Measurements from ENCODE around the gene PHACTR2. TPM values are rescaled to one million over a fixed set of nuclear protein-coding genes. Genes with fewer than 3 reads are reported as not detected.
"Not testable (repeated sequence)": the region's sequence is repeated elsewhere in the genome, so short reads cannot be mapped to it uniquely, and the experiment has no call there.

Gene PHACTR2
- 28.1 TPM for polyA plus RNA-seq
- long read RNA-seq, donor 1, partial matches to known transcripts, result 17 of 17 reads
- long read RNA-seq, donor 1, other reads (novel, unspliced or antisense), result 0 of 17 reads
- long read RNA-seq, donor 2, full-length matches to known transcripts, result 3 of 3 reads
- long read RNA-seq, donor 2, partial matches to known transcripts, result 0 of 3 reads
- long read RNA-seq, donor 2, other reads (novel, unspliced or antisense), result 0 of 3 reads
- long read RNA-seq, donor 3, full-length matches to known transcripts, result 5 of 5 reads
- long read RNA-seq, donor 3, partial matches to known transcripts, result 0 of 5 reads
- long read RNA-seq, donor 3, other reads (novel, unspliced or antisense), result 0 of 5 reads
- long read RNA-seq, donor 4, result 0 reads
- long read RNA-seq, donor 5, full-length matches to known transcripts, result 6 of 6 reads
- long read RNA-seq, donor 5, partial matches to known transcripts, result 0 of 6 reads
- long read RNA-seq, donor 5, other reads (novel, unspliced or antisense), result 0 of 6 reads
- long read RNA-seq, donor 6, full-length matches to known transcripts, result 7 of 12 reads
- long read RNA-seq, donor 6, partial matches to known transcripts, result 5 of 12 reads
- long read RNA-seq, donor 6, other reads (novel, unspliced or antisense), result 0 of 12 reads
- long read RNA-seq, donor 7, partial matches to known transcripts, result 0 of 1 reads
- long read RNA-seq, donor 7, other reads (novel, unspliced or antisense), result 0 of 1 reads
- long read RNA-seq, donor 8, partial matches to known transcripts, result 0 of 4 reads
- long read RNA-seq, donor 8, other reads (novel, unspliced or antisense), result 0 of 4 reads
- long read RNA-seq, donor 9, partial matches to known transcripts, result 0 of 4 reads
- long read RNA-seq, donor 9, other reads (novel, unspliced or antisense), result 0 of 4 reads
- long read RNA-seq, donor 10, full-length matches to known transcripts, result 7 of 7 reads
- long read RNA-seq, donor 10, partial matches to known transcripts, result 0 of 7 reads
- long read RNA-seq, donor 10, other reads (novel, unspliced or antisense), result 0 of 7 reads
- long read RNA-seq, donor 11, full-length matches to known transcripts, result 4 of 4 reads
- long read RNA-seq, donor 11, partial matches to known transcripts, result 0 of 4 reads
- long read RNA-seq, donor 11, other reads (novel, unspliced or antisense), result 0 of 4 reads

GRCh38 chr6:143677891-143678791 lies at the start of gene PHACTR2:
TSS of gene PHACTR2 (plus strand) at chr6:143677965. CDS start at chr6:143678164, 199 bp downstream.
- Histone ChIP-seq H3K4me3 (ENCODE audit: low read length) (peak within 1 kb of the TSS; percentile 69), H3K36me3 (ENCODE audit: control insufficient read depth, insufficient read depth, low read length) (no peaks in the 10 kb centered on the region), H3K9me3 (ENCODE audit: control insufficient read depth, low read depth, low read length) (no peaks in the 10 kb centered on the region), H3K27ac (ENCODE audit: low read length) (peak within 1 kb of the TSS; percentile 67), H3K27me3 (ENCODE audit: control insufficient read depth, insufficient read depth, low read length) (no peaks in the 10 kb centered on the region), H3K4me1 (ENCODE audit: control insufficient read depth, insufficient read depth, low read length) (peaks cover 14% of the 10 kb centered on the region)
- DNase-seq, result peak; percentile 58 to 77
- no CpG with 5 or more reads among the region's 69 CpGs for WGBS (ENCODE audit: insufficient coverage, low lambda C conversion rate)

DNA sequence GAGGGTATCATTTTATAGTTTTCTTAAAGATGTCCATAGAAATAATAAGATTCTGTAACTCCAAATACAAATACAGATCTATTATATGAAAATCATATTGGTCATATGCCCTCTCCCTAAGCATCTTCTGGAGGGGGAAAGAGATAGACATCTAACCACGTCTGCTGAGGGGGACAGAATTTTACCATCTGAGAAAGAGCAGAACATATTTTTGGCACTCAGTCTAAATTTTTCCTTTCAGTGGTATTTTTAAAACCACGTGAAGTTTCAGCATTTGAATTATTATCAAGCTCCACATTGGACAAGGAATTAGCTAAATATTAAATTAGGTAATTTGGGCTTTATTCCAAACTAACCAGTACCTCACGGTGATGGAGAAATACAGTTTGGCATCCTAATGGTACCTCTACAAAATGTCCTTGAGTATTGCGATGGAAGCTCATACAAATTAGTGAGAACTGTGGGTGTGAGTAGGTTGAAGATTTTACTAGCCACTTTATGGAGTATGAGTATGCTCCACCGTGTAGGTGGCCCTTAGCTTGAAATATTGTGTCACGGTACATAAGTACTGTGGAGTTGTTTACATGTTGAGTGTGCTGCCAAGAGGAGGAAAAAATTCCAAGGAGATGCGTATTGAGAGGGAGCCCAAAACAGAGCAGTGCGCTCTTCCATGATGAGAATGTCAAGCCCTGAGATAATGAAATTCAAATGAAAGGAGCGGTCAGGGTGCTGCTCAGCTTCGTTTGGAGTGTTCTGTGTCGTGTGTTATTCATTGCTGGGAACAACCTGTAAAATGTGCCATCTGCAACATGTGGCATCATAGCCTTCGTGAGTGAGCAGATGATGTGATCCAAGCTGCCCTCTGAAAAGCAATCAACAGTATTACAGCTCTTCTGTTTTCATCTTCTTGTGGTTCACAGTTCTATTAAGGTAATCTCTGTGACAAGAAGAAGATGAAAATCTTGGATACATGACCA lies 48.4 kb upstream of the PHACTR2 start:
- no peak overlapping the region for H3K27ac ChIP-seq (ENCODE audit: low read length)
- peak in 1 of 2 donors; percentile 21 for DNase-seq
- no peaks in the 10 kb centered on the region for H3K27me3 ChIP-seq (ENCODE audit: control insufficient read depth, insufficient read depth, low read length)
- 88% methylated on average over 3 of the region's 12 CpGs for WGBS (ENCODE audit: insufficient coverage, low lambda C conversion rate)
- H3K36me3 ChIP-seq (ENCODE audit: control insufficient read depth, insufficient read depth, low read length), result no peaks in the 10 kb centered on the region
- no peak overlapping the region for H3K4me3 ChIP-seq (ENCODE audit: low read length)
- H3K4me1 ChIP-seq (ENCODE audit: control insufficient read depth, insufficient read depth, low read length), result no peaks in the 10 kb centered on the region
- no peaks in the 10 kb centered on the region for H3K9me3 ChIP-seq (ENCODE audit: control insufficient read depth, low read depth, low read length)

GRCh38 chr6:143631196-143631595 lies 46.6 kb upstream of the PHACTR2 start:
- H3K27ac ChIP-seq (ENCODE audit: low read length); H3K27me3 ChIP-seq (ENCODE audit: control insufficient read depth, insufficient read depth, low read length); DNase-seq; H3K4me1 ChIP-seq (ENCODE audit: control insufficient read depth, insufficient read depth, low read length); H3K36me3 ChIP-seq (ENCODE audit: control insufficient read depth, insufficient read depth, low read length); H3K4me3 ChIP-seq (ENCODE audit: low read length); H3K9me3 ChIP-seq (ENCODE audit: control insufficient read depth, low read depth, low read length): not testable (repeated sequence)
- WGBS (ENCODE audit: insufficient coverage, low lambda C conversion rate), result no CpG with 5 or more reads among the region's 4 CpGs

- DNase-seq, result no peak
- Histone ChIP-seq H3K27ac (ENCODE audit: low read length) (no peak overlapping the region), H3K4me1 (ENCODE audit: control insufficient read depth, insufficient read depth, low read length) (no peaks in the 10 kb centered on the region), H3K36me3 (ENCODE audit: control insufficient read depth, insufficient read depth, low read length) (no peaks in the 10 kb centered on the region), H3K27me3 (ENCODE audit: control insufficient read depth, insufficient read depth, low read length) (no peaks in the 10 kb centered on the region), H3K9me3 (ENCODE audit: control insufficient read depth, low read depth, low read length) (no peaks in the 10 kb centered on the region), H3K4me3 (ENCODE audit: low read length) (no peak overlapping the region)
- WGBS (ENCODE audit: insufficient coverage, low lambda C conversion rate), result 100% methylated on average over 1 of the region's 4 CpGs
Observed at GRCh38 chr6:143632894-143633293, 44.9 kb upstream of the PHACTR2 start.

DNA sequence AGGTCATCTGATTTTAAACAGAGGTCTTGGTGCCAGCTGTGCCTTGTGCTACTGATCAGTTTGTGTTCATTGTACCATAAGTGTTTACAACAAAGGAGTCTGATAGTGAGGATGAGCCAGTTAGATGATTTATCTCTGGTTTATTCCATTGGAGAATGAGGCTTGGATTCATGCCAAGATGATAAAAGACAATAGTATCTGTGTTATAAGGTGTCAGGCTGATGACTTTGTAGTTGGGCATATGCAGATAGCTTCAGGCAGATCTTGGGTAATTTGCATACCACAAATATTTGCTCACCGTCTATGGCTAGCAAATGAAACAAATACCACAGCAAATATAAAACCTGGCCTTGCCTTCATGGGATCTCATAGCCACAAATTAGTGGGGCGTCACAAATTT lies 43.3 kb upstream of the PHACTR2 start:
- H3K9me3 ChIP-seq (ENCODE audit: control insufficient read depth, low read depth, low read length), result no peaks in the 10 kb centered on the region
- no peak overlapping the region for H3K27ac ChIP-seq (ENCODE audit: low read length)
- no peak for DNase-seq
- no peak overlapping the region for H3K4me3 ChIP-seq (ENCODE audit: low read length)
- WGBS (ENCODE audit: insufficient coverage, low lambda C conversion rate), result 80% methylated on average over 1 of the region's 2 CpGs
- no peaks in the 10 kb centered on the region for H3K4me1 ChIP-seq (ENCODE audit: control insufficient read depth, insufficient read depth, low read length)
- no peaks in the 10 kb centered on the region for H3K27me3 ChIP-seq (ENCODE audit: control insufficient read depth, insufficient read depth, low read length)
- no peaks in the 10 kb centered on the region for H3K36me3 ChIP-seq (ENCODE audit: control insufficient read depth, insufficient read depth, low read length)

GRCh38 chr6:143637691-143638090 lies 40.1 kb upstream of the PHACTR2 start:
- WGBS (ENCODE audit: insufficient coverage, low lambda C conversion rate), result no CpG with 5 or more reads among the region's 3 CpGs
- H3K4me3 ChIP-seq (ENCODE audit: low read length), result no peak overlapping the region
- no peak for DNase-seq

DNA sequence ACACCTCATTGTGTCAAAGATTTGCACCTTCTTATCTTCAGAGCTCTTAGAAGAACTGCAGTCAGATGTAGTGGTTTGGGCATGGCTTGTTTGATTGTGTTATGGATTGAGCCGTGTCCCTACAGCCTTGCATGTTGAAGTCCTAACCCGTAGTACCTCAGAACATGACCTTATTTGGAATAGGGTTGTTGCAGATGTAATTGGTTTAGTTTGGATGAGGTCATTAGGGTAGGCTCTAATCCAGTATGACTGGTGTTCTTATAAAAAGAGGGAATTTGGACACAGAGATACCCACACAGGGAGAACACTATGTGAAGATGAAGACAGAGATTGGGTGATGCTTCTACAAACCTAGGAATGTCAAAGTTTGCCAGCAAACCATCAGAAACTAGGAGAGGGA lies 35.4 kb upstream of the PHACTR2 start:
- no CpG with 5 or more reads among the region's 2 CpGs for WGBS (ENCODE audit: insufficient coverage, low lambda C conversion rate)
- no peaks in the 10 kb centered on the region for H3K36me3 ChIP-seq (ENCODE audit: control insufficient read depth, insufficient read depth, low read length)
- no peak overlapping the region for H3K4me3 ChIP-seq (ENCODE audit: low read length)
- H3K4me1 ChIP-seq (ENCODE audit: control insufficient read depth, insufficient read depth, low read length), result no peaks in the 10 kb centered on the region
- H3K9me3 ChIP-seq (ENCODE audit: control insufficient read depth, low read depth, low read length), result no peaks in the 10 kb centered on the region
- H3K27ac ChIP-seq (ENCODE audit: low read length), result no peak overlapping the region
- H3K27me3 ChIP-seq (ENCODE audit: control insufficient read depth, insufficient read depth, low read length), result no peaks in the 10 kb centered on the region
- no peak for DNase-seq

More at GRCh38 chr6:143637691-143638090, 40.1 kb upstream of the PHACTR2 start:
- Histone ChIP-seq H3K9me3 (ENCODE audit: control insufficient read depth, low read depth, low read length) (no peaks in the 10 kb centered on the region), H3K36me3 (ENCODE audit: control insufficient read depth, insufficient read depth, low read length) (no peaks in the 10 kb centered on the region), H3K4me1 (ENCODE audit: control insufficient read depth, insufficient read depth, low read length) (no peaks in the 10 kb centered on the region), H3K27me3 (ENCODE audit: control insufficient read depth, insufficient read depth, low read length) (no peaks in the 10 kb centered on the region), H3K27ac (ENCODE audit: low read length) (no peak overlapping the region)

DNA sequence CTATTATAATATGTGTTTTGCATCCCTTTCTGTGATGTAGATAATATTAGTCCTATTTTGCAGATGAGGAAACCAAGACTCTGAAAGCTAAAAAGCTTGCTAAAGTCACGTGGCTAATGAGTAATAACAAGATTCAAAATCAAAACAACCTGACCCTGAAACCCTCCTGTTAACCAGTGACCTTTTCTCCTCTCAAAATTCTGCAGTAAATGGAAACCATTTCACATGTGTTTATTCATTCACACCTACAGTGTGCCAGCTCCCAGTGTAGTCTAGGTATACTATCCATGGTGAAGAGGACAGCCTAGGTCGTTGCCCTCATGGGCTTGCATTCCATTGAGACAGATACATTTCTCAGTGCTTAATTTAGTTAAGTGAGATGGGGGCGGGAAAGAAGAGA lies 30.6 kb upstream of the PHACTR2 start:
- Histone ChIP-seq H3K9me3 (ENCODE audit: control insufficient read depth, low read depth, low read length) (no peaks in the 10 kb centered on the region), H3K4me1 (ENCODE audit: control insufficient read depth, insufficient read depth, low read length) (peaks cover under 1% of the 10 kb centered on the region), H3K4me3 (ENCODE audit: low read length) (no peak overlapping the region), H3K27me3 (ENCODE audit: control insufficient read depth, insufficient read depth, low read length) (no peaks in the 10 kb centered on the region), H3K36me3 (ENCODE audit: control insufficient read depth, insufficient read depth, low read length) (no peaks in the 10 kb centered on the region), H3K27ac (ENCODE audit: low read length) (no peak overlapping the region)
- no peak for DNase-seq
- WGBS (ENCODE audit: insufficient coverage, low lambda C conversion rate), result 88% methylated on average over 1 of the region's 3 CpGs

GRCh38 chr6:143647732-143648131 lies 30.0 kb upstream of the PHACTR2 start:
- Histone ChIP-seq H3K36me3 (ENCODE audit: control insufficient read depth, insufficient read depth, low read length) (no peaks in the 10 kb centered on the region), H3K27ac (ENCODE audit: low read length) (no peak overlapping the region), H3K4me1 (ENCODE audit: control insufficient read depth, insufficient read depth, low read length) (peaks cover 6% of the 10 kb centered on the region), H3K4me3 (ENCODE audit: low read length) (no peak overlapping the region), H3K9me3 (ENCODE audit: control insufficient read depth, low read depth, low read length) (no peaks in the 10 kb centered on the region), H3K27me3 (ENCODE audit: control insufficient read depth, insufficient read depth, low read length) (no peaks in the 10 kb centered on the region)
- no CpG with 5 or more reads among the region's 6 CpGs for WGBS (ENCODE audit: insufficient coverage, low lambda C conversion rate)
- DNase-seq, result no peak

Data from large intestine (tissue), 12 donors.